ENCODE data around the gene SNX15.
"Not testable (repeated sequence)": the region's sequence is repeated elsewhere in the genome, so short reads cannot be mapped to it uniquely, and the experiment has no call there.

The SNX15 gene

GRCh38 chr11:65017937-65018336 is 9.3 kb upstream of the SNX15 start:
- DNase-seq (ENCODE audit: extremely low spot score) = no peak
- CTCF ChIA-PET = no interaction called here
- POLR2A ChIA-PET = interaction anchor here (0.7 to 1.3 kb wide), 3 partner anchors 12 to 99 kb away, joined by 3 to 4 read pairs (median 3); partner anchors contain the start of gene ZNHIT2
- TF ChIP-seq L3MBTL2 (conservative IDR thresholded peaks at IDR 0.05) = no peak
- no peak for TF ChIP-seq HDGF (IDR thresholded peaks at IDR 0.05; ENCODE audit: borderline replicate concordance)
- no peak for TF ChIP-seq FOXA1 (IDR thresholded peaks at IDR 0.05)
- no peak for TF ChIP-seq ARNT (IDR thresholded peaks at IDR 0.05)
- TF ChIP-seq FOXM1 (IDR thresholded peaks at IDR 0.05; ENCODE audit: borderline replicate concordance) = no peak
- no peak for TF ChIP-seq TARDBP (IDR thresholded peaks at IDR 0.05)

DNA sequence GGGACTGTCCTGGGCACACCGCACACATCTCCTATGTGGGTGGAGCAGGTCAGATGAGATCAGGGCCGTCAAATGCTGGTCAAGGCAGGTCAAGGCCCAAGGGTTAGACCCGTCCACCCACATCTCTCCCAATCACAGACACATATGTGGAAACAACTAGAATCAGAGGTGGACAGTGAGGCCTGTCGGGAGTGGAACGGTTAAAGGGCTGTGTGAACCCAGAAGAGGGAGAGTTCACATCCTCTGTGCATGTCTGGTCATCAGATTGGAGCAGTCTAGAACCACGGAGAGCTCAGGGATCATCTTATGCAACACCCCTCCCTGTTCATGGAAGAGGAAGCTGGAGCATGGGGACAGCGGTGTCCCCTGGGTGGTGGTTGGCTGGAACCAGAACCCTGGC is 7.4 kb upstream of the SNX15 start:
- TF ChIP-seq LEF1 (IDR thresholded peaks at IDR 0.05; ENCODE audit: borderline replicate concordance) (no peak), ZNF384 (IDR thresholded peaks at IDR 0.05) (no peak), L3MBTL2 (conservative IDR thresholded peaks at IDR 0.05) (no peak), ARNT (IDR thresholded peaks at IDR 0.05) (no peak), TARDBP (IDR thresholded peaks at IDR 0.05) (no peak), FOXK2 (IDR thresholded peaks at IDR 0.05) (no peak), PKNOX1 (IDR thresholded peaks at IDR 0.05) (no peak), HDGF (IDR thresholded peaks at IDR 0.05; ENCODE audit: borderline replicate concordance) (no peak), SUZ12 (IDR thresholded peaks at IDR 0.05) (no peak), CTBP1 (IDR thresholded peaks at IDR 0.05; ENCODE audit: borderline replicate concordance) (no peak), ELF4 (IDR thresholded peaks at IDR 0.05) (no peak), FOXA1 (IDR thresholded peaks at IDR 0.05) (no peak), NFRKB (IDR thresholded peaks at IDR 0.05) (no peak), SP1 (IDR thresholded peaks at IDR 0.05) (no peak), BHLHE40 (IDR thresholded peaks at IDR 0.05; ENCODE audit: borderline replicate concordance) (no peak), FOXM1 (IDR thresholded peaks at IDR 0.05; ENCODE audit: borderline replicate concordance) (no peak)
- ChIA-PET POLR2A (no interaction called here), CTCF (no interaction called here)
- DNase-seq (ENCODE audit: extremely low spot score) = no peak

GRCh38 chr11:65021003-65021402 is 6.2 kb upstream of the SNX15 start:
- no peak for DNase-seq (ENCODE audit: extremely low spot score)
- ChIA-PET CTCF (interaction anchor here (1.1 kb wide), 1 partner anchor 11 kb away, joined by 3 read pairs; no protein-coding TSS in a partner anchor), POLR2A (no interaction called here)
- TF ChIP-seq PKNOX1 (IDR thresholded peaks at IDR 0.05) (no peak), FOXA1 (IDR thresholded peaks at IDR 0.05) (no peak), ARNT (IDR thresholded peaks at IDR 0.05) (no peak), FOXK2 (IDR thresholded peaks at IDR 0.05) (no peak), L3MBTL2 (conservative IDR thresholded peaks at IDR 0.05) (no peak), TARDBP (IDR thresholded peaks at IDR 0.05) (no peak), HDGF (IDR thresholded peaks at IDR 0.05; ENCODE audit: borderline replicate concordance) (no peak), NFRKB (IDR thresholded peaks at IDR 0.05) (no peak), SUZ12 (IDR thresholded peaks at IDR 0.05) (no peak), BHLHE40 (IDR thresholded peaks at IDR 0.05; ENCODE audit: borderline replicate concordance) (no peak), ZNF384 (IDR thresholded peaks at IDR 0.05) (no peak), ELF4 (IDR thresholded peaks at IDR 0.05) (no peak), LEF1 (IDR thresholded peaks at IDR 0.05; ENCODE audit: borderline replicate concordance) (no peak), FOXM1 (IDR thresholded peaks at IDR 0.05; ENCODE audit: borderline replicate concordance) (no peak), CTBP1 (IDR thresholded peaks at IDR 0.05; ENCODE audit: borderline replicate concordance) (no peak), SP1 (IDR thresholded peaks at IDR 0.05) (no peak)

GRCh38 chr11:65021509-65021908 is 5.7 kb upstream of the SNX15 start:
- no peak for TF ChIP-seq HDGF (IDR thresholded peaks at IDR 0.05; ENCODE audit: borderline replicate concordance)
- no peak for TF ChIP-seq CTBP1 (IDR thresholded peaks at IDR 0.05; ENCODE audit: borderline replicate concordance)
- TF ChIP-seq ZNF384 (IDR thresholded peaks at IDR 0.05) = no peak
- TF ChIP-seq TARDBP (IDR thresholded peaks at IDR 0.05) = no peak
- TF ChIP-seq FOXK2 (IDR thresholded peaks at IDR 0.05) = no peak
- no peak for TF ChIP-seq L3MBTL2 (conservative IDR thresholded peaks at IDR 0.05)
- TF ChIP-seq ARNT (IDR thresholded peaks at IDR 0.05) = no peak
- TF ChIP-seq SUZ12 (IDR thresholded peaks at IDR 0.05) = no peak
- no peak for TF ChIP-seq LEF1 (IDR thresholded peaks at IDR 0.05; ENCODE audit: borderline replicate concordance)
- TF ChIP-seq PKNOX1 (IDR thresholded peaks at IDR 0.05) = no peak
- no peak for TF ChIP-seq FOXM1 (IDR thresholded peaks at IDR 0.05; ENCODE audit: borderline replicate concordance)
- TF ChIP-seq NFRKB (IDR thresholded peaks at IDR 0.05) = no peak
- no peak for TF ChIP-seq ELF4 (IDR thresholded peaks at IDR 0.05)
- ChIA-PET POLR2A (no interaction called here), CTCF (interaction anchor here (1.1 kb wide), 1 partner anchor 11 kb away, joined by 3 read pairs; no protein-coding TSS in a partner anchor)
- DNase-seq (ENCODE audit: extremely low spot score) = no peak

GRCh38 chr11:65023502-65023901 is 3.7 kb upstream of the SNX15 start:
- DNase-seq (ENCODE audit: extremely low spot score); POLR2A ChIA-PET; CTCF ChIA-PET: not testable (repeated sequence)

DNA sequence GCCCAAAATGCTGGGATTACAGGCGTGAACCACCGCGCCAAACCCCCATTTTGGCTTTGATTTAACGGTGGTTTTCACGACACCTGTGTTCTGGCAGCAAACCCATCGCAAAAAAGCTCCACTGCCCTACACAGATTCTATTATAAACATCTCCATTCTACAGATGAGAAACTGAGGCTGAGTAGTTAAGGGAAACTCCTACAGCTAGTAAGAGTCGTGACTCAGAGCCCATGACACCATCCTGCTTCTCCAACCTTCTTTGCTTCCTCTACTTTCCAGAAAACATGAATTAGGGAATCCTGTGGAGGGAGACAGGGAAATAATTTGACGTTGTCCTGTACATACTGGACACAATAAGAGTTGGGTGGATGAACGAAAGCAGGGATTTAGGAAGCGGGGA is 429 bp upstream of the SNX15 start:
- ChIA-PET POLR2A (interaction anchor here (0.8 to 2.5 kb wide), 4 partner anchors 12 to 85 kb away, joined by 3 to 12 read pairs (median 7); partner anchors contain the start of genes ARL2 and SAC3D1), CTCF (interaction anchor here (0.6 to 2.1 kb wide), 4 partner anchors 12 to 959 kb away, joined by 3 to 9 read pairs (median 3); partner anchors contain the start of genes ARL2, BATF2 and SAC3D1)
- TF ChIP-seq LEF1 (IDR thresholded peaks at IDR 0.05; ENCODE audit: borderline replicate concordance) = no peak
- no peak for DNase-seq (ENCODE audit: extremely low spot score)

All from HEK293T (cell line).